KMS-11 (cell line): Measurements from ENCODE around the gene LRRC55.

Experiments used
- H2AFZ ChIP-seq: fragments of 200-600 bp; sonication (generic); 2 replicates; pipeline ENCODE4 v1.6.1; 2016; ENCODE audit warnings: antibody characterized with exemption, mixed run types, low read depth
- H3K27ac ChIP-seq: fragments of 200-600 bp; sonication (generic); 2 replicates; pipeline ENCODE4 v1.6.1; 2016; ENCODE audit warnings: mild to moderate bottlenecking, mixed run types
- H3K27me3 ChIP-seq: fragments of 200-600 bp; sonication (generic); 2 replicates; pipeline ENCODE4 v1.6.1; 2017; ENCODE audit warnings: mild to moderate bottlenecking, low read depth, mixed run types, moderate library complexity; ENCODE audit not compliant: insufficient read depth
- H3K36me3 ChIP-seq: fragments of 200-600 bp; sonication (generic); 2 replicates; pipeline ENCODE4 v1.6.1; 2017; ENCODE audit warnings: mild to moderate bottlenecking, mixed run types; ENCODE audit not compliant: insufficient read depth
- H3K4me1 ChIP-seq: fragments of 200-600 bp; sonication (generic); 2 replicates; pipeline ENCODE4 v1.6.1; 2016; ENCODE audit warnings: mild to moderate bottlenecking, low read depth, mixed run types; ENCODE audit not compliant: poor library complexity, severe bottlenecking
- H3K4me2 ChIP-seq: fragments of 200-600 bp; sonication (generic); 2 replicates; pipeline ENCODE4 v1.7.0; 2016; ENCODE audit warnings: mild to moderate bottlenecking, mixed run types
- H3K4me3 ChIP-seq: fragments of 200-600 bp; sonication (generic); IDR thresholded peaks from 2 replicates; pipeline ENCODE4 v1.6.1; 2017; ENCODE audit warnings: low read depth, low read length, mixed read lengths; ENCODE audit not compliant: insufficient read depth
- H3K79me2 ChIP-seq: fragments of 200-600 bp; sonication (generic); 2 replicates; pipeline ENCODE4 v1.6.1; 2016; ENCODE audit warnings: low read depth, mixed run types; ENCODE audit not compliant: insufficient read depth
- H3K9ac ChIP-seq: fragments of 200-600 bp; sonication (generic); 2 replicates; pipeline ENCODE4 v1.6.1; 2016; ENCODE audit warnings: mild to moderate bottlenecking, mixed run types
- H4K20me1 ChIP-seq: fragments of 200-600 bp; sonication (generic); 2 replicates; pipeline ENCODE4 v1.6.1; 2016; ENCODE audit warnings: mild to moderate bottlenecking, mixed run types; ENCODE audit not compliant: insufficient read depth
- CTCF ChIP-seq: fragments of 200-600 bp; sonication (generic); conservative IDR thresholded peaks from 2 replicates; pipeline ENCODE4 v1.6.1; 2017; ENCODE audit warnings: low read depth, mild to moderate bottlenecking, antibody characterized with exemption, low read length, moderate library complexity, mixed read lengths

The LRRC55 gene

GRCh38 chr11:57217053-57217452 lies 35.3 kb downstream of the LRRC55 start:
- Histone ChIP-seq H3K79me2 (no peaks in the 10 kb centered on the region), H3K9ac (no peak overlapping the region), H3K36me3 (no peaks in the 10 kb centered on the region), H3K4me1 (no peaks in the 10 kb centered on the region), H3K4me3 (no peak overlapping the region), H3K27ac (no peak overlapping the region), H3K4me2 (no peak overlapping the region), H2AFZ (no peak overlapping the region), H3K27me3 (no peaks in the 10 kb centered on the region), H4K20me1 (no peaks in the 10 kb centered on the region)
- no peak for TF ChIP-seq CTCF

GRCh38 chr11:57219021-57219627 lies 37.4 kb downstream of the LRRC55 start:
- TF ChIP-seq CTCF = no peak
- no peak overlapping the region for H3K9ac ChIP-seq
- no peaks in the 10 kb centered on the region for H3K27me3 ChIP-seq
- no peaks in the 10 kb centered on the region for H4K20me1 ChIP-seq
- no peak overlapping the region for H3K4me3 ChIP-seq
- no peaks in the 10 kb centered on the region for H3K4me1 ChIP-seq
- H2AFZ ChIP-seq = no peak overlapping the region
- no peak overlapping the region for H3K27ac ChIP-seq
- H3K36me3 ChIP-seq = no peaks in the 10 kb centered on the region
- H3K4me2 ChIP-seq = no peak overlapping the region
- no peaks in the 10 kb centered on the region for H3K79me2 ChIP-seq

GRCh38 chr11:57222239-57222638 lies 40.5 kb downstream of the LRRC55 start:
- TF ChIP-seq CTCF = no peak
- no peak overlapping the region for H3K9ac ChIP-seq
- H3K36me3 ChIP-seq = no peaks in the 10 kb centered on the region

GRCh38 chr11:57223601-57224000 lies 41.8 kb downstream of the LRRC55 start:
- Histone ChIP-seq H3K4me3 (no peak overlapping the region), H3K9ac (no peak overlapping the region), H3K27ac (no peak overlapping the region), H3K4me2 (no peak overlapping the region), H2AFZ (no peak overlapping the region), H3K79me2 (no peaks in the 10 kb centered on the region), H3K27me3 (no peaks in the 10 kb centered on the region), H3K36me3 (no peaks in the 10 kb centered on the region), H4K20me1 (no peaks in the 10 kb centered on the region), H3K4me1 (no peaks in the 10 kb centered on the region)
- no peak for TF ChIP-seq CTCF

More at GRCh38 chr11:57222239-57222638, 40.5 kb downstream of the LRRC55 start:
- Histone ChIP-seq H3K4me2 (no peak overlapping the region), H3K27ac (no peak overlapping the region), H3K4me1 (no peaks in the 10 kb centered on the region), H3K27me3 (no peaks in the 10 kb centered on the region), H4K20me1 (no peaks in the 10 kb centered on the region), H3K4me3 (no peak overlapping the region), H2AFZ (no peak overlapping the region), H3K79me2 (no peaks in the 10 kb centered on the region)
